ENCODE results near the gene CTNND2.

DNA sequence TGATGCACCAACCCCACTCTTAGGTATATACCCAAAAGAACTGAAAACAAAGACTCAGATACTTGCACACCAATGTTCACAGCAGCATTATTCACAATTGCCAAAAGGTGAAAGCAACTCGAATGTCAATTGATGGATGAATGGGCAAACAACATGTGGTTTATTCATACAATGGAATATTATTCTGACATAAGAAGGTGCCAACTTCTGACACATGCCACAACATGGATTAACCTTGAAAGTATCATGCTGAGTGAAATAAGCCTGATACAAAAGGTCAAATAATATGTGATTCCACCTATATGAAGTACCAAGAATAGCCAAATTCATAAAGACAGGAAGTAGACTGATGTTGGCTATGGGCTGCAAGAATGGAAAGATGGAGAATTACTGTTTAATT, 35.0 kb downstream of the CTNND2 start:
- TF ChIP-seq, protein P1, sequence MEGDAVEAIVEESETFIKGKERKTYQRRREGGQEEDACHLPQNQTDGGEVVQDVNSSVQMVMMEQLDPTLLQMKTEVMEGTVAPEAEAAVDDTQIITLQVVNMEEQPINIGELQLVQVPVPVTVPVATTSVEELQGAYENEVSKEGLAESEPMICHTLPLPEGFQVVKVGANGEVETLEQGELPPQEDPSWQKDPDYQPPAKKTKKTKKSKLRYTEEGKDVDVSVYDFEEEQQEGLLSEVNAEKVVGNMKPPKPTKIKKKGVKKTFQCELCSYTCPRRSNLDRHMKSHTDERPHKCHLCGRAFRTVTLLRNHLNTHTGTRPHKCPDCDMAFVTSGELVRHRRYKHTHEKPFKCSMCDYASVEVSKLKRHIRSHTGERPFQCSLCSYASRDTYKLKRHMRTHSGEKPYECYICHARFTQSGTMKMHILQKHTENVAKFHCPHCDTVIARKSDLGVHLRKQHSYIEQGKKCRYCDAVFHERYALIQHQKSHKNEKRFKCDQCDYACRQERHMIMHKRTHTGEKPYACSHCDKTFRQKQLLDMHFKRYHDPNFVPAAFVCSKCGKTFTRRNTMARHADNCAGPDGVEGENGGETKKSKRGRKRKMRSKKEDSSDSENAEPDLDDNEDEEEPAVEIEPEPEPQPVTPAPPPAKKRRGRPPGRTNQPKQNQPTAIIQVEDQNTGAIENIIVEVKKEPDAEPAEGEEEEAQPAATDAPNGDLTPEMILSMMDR (IDR thresholded peaks at IDR 0.05) = no peak
- TF ChIP-seq EZH2 (IDR thresholded peaks at IDR 0.05) = no peak
